IPS-NIHi7 (cell line): ENCODE data around the gene PALD1.
A peak's percentile ranks its signal among the peaks of the same experiment; 100 is the strongest.

Experiments used
- DNase-seq: peaks from one replicate; pipeline ENCODE4 v3.0.0; 2012; ENCODE audit warnings: mixed read lengths; ENCODE audit errors: extremely low spot score

PALD1 gene

GRCh38 chr10:70535451-70535850 lies 56.9 kb downstream of the PALD1 start:
- DNase-seq = no peak

GRCh38 chr10:70536196-70536861 lies 57.8 kb downstream of the PALD1 start:
- no peak for DNase-seq

- DNase-seq = peak; percentile 83
Observed at GRCh38 chr10:70537398-70538194, 59.0 kb downstream of the PALD1 start.

- no peak for DNase-seq
Observed at GRCh38 chr10:70538195-70538520, 59.6 kb downstream of the PALD1 start.

- DNase-seq = no peak
Observed at GRCh38 chr10:70538731-70539338, 60.3 kb downstream of the PALD1 start.

GRCh38 chr10:70539471-70539870 lies 60.9 kb downstream of the PALD1 start:
- DNase-seq = no peak

GRCh38 chr10:70540089-70540788 lies 61.7 kb downstream of the PALD1 start:
- peak; percentile 84 for DNase-seq

- no peak for DNase-seq
Observed at GRCh38 chr10:70540789-70541360, 62.3 kb downstream of the PALD1 start.

- no peak for DNase-seq
Observed at GRCh38 chr10:70541736-70542564, 63.4 kb downstream of the PALD1 start.

GRCh38 chr10:70542565-70542938 lies 64.0 kb downstream of the PALD1 start:
- DNase-seq = no peak

GRCh38 chr10:70543911-70544310 lies 65.3 kb downstream of the PALD1 start:
- DNase-seq = no peak

GRCh38 chr10:70544431-70545340 lies 66.1 kb downstream of the PALD1 start:
- DNase-seq = no peak

- no peak for DNase-seq
Observed at GRCh38 chr10:70546584-70546983, 68.0 kb downstream of the PALD1 start.

GRCh38 chr10:70549351-70549961 lies 70.9 kb downstream of the PALD1 start:
- no peak for DNase-seq

GRCh38 chr10:70549962-70550458 lies 71.4 kb downstream of the PALD1 start:
- peak; percentile 89 for DNase-seq

- DNase-seq = no peak
Observed at GRCh38 chr10:70550459-70550858, 71.9 kb downstream of the PALD1 start.

GRCh38 chr10:70551466-70551865 lies 72.9 kb downstream of the PALD1 start:
- DNase-seq = no peak

- no peak for DNase-seq
Observed at GRCh38 chr10:70551971-70552422, 73.4 kb downstream of the PALD1 start.

- no peak for DNase-seq
Observed at GRCh38 chr10:70552586-70552985, 74.0 kb downstream of the PALD1 start.
